Heart left ventricle (tissue), 16 donors: ENCODE results near the gene SEMA3F. TPM values are rescaled to one million over a fixed set of nuclear protein-coding genes. Genes with fewer than 3 reads are reported as not detected.

ENCODE experiments used
- ATAC-seq, 4 donors: fragments of 200-7000 bp; cut with Tn5 transposase; one replicate each; pipeline ENCODE4 v1.9.1; 2020 to 2022; ENCODE audit warnings: moderate library complexity in 4 of 4, mild to moderate bottlenecking in 3 of 4, moderate number of reproducible peaks in 1 of 4
- DNase-seq, 5 donors: peaks; one replicate each; pipeline ENCODE4 v3.0.0-alpha.2; 2020
- H3K27ac ChIP-seq, 12 donors: fragments of 200-600 bp; sonication (generic) in 4 of 12; one replicate each; pipeline versions ENCODE4 v1.5.0 to v1.8.0; 2016 to 2022; ENCODE audit warnings: mild to moderate bottlenecking in 2 of 12
- H3K27me3 ChIP-seq, 9 donors: fragments of 200-600 bp; sonication (generic) in 2 of 9; one replicate each; pipeline versions ENCODE4 v1.5.1 to v1.8.0; 2016 to 2022; ENCODE audit warnings: mild to moderate bottlenecking in 3 of 9
- H3K36me3 ChIP-seq, 9 donors: fragments of 200-600 bp; sonication (generic) in 2 of 9; one replicate each; pipeline versions ENCODE4 v1.5.0 to v1.8.0; 2018 to 2022; ENCODE audit warnings: mild to moderate bottlenecking in 2 of 9
- H3K4me1 ChIP-seq, 12 donors: fragments of 200-600 bp; sonication (generic) in 4 of 12; one replicate each; pipeline versions ENCODE4 v1.5.0 to v1.8.0; 2016 to 2022; ENCODE audit warnings: mild to moderate bottlenecking in 3 of 12
- H3K4me3 ChIP-seq, 12 donors: fragments of 200-600 bp; sonication (generic) in 4 of 12; one replicate each; pipeline versions ENCODE4 v1.5.0 to v1.8.0; 2017 to 2022; ENCODE audit warnings: mild to moderate bottlenecking in 9 of 12, moderate library complexity in 4 of 12
- H3K9me3 ChIP-seq, 12 donors: fragments of 200-600 bp; sonication (generic) in 4 of 12; one replicate each; pipeline versions ENCODE4 v1.5.0 to v1.8.0; 2016 to 2022; ENCODE audit warnings: mild to moderate bottlenecking in 1 of 12
- POLR2A ChIP-seq, 2 donors: fragments of 450-650 bp; IDR thresholded peaks; one replicate each; pipeline ENCODE4 v1.6.1; 2017; ENCODE audit warnings: antibody characterized with exemption in 2 of 2, mild to moderate bottlenecking in 2 of 2, moderate library complexity in 2 of 2
- WGBS, 4 donors: extraction: QIAGEN DNeasy Blood & Tissue Kit in 2 of 4; methylation state at CpG; one replicate each; pipeline versions ENCODE4 v1.1.5 to v1.1.7; 2013 to 2018; 5-methylcytosine and 5-hydroxymethylcytosine counted together
- intact Hi-C, 10 donors: fragments of 100-400 bp; cut with DNase I; formaldehyde crosslinking; loops; one replicate each; pipeline versions ENCODE4 v1.11.1 to v1.14.2; 2022
- long read RNA-seq, 3 donors: library from polyadenylated mRNA; unstranded; transcript quantifications; one replicate each; pipeline ENCODE4 v2.0.0, GENCODE V29; 2020 to 2021
- polyA plus RNA-seq, 2 donors: library from polyadenylated mRNA; stranded (reverse); fragments of 200-250 nt; gene quantifications; one replicate each; pipeline ENCODE4 v1.2.3, GENCODE V29; 2013
- total RNA-seq, 9 donors: library from RNA; depleted of rRNA in 2 of 9; stranded (reverse); fragments of >200 nt in 2 of 9; fragmentation: NEBNext Ultra II Directional in 3 of 9; extraction: Animal tissue kit (Norgen Biotek cat#: 25700) in 3 of 9; gene quantifications; one replicate each; pipeline versions ENCODE4 v1.1.0 to v1.2.4, GENCODE V29; 2016 to 2023
- TF ChIP-seq, protein P1 (sequence below), 12 donors: fragments of 200-600 bp; sonication (generic) in 4 of 12; IDR thresholded peaks; one replicate each; pipeline versions ENCODE4 v1.5.0 to v1.8.0; 2018 to 2022; ENCODE audit warnings: antibody characterized with exemption in 12 of 12, mild to moderate bottlenecking in 5 of 12
- donor health status: ischemic (EF 13 %, LVEDD 7.1; RV severe dilation, severe dysfunction).
- donor health status: healthy with polysubstance abuse.
- donor health status: DM: no; HTN: yes; CAD: no.
- donor health status: DM: no; HTN: no; CAD: no.
- donor health status: ischemic (EF 25% LVEDD 6.9; RV normal size, moderate dysfunction).
- donor health status: ischemic (EF 25% LVEDD 5.7; RV mildly dilated, moderate dysfunction).
- donor health status: healthy.
- donor health status: DM: yes; HTN: yes; CAD: no.
- donor health status: ischemic (EF 35%, LVEDD 5.7; RV mildly dilated, moderate dysfunction).
- donor health status: nonischemic (EF 11% LVEDD 7.7; RV severe dilation, severe dysfunction).
- donor health status: DM: yes; HTN: yes; CAD: no.
- donor health status: PGD.
- donor health status: ischemic (EF 29% LVEDD 5.4; RV normal size, mild dysfunction).
- donor health status: nonischemic (EF 23%, LVEDD 6.1; RV moderate dilation, normal function).

SEMA3F gene
- total RNA-seq (10 to 100 TPM in 6 of 9 donors, 1 to 10 TPM in 3; 6.1 to 94.1 (median 11.3) TPM), polyA plus RNA-seq (10 to 100 TPM in 1 of 2 donors, 1 to 10 TPM in 1; 9.3 to 23.9 TPM)
- long read RNA-seq, donor 1, partial matches to known transcripts, result 3 of 5 reads
- long read RNA-seq, donor 1, other reads (novel, unspliced or antisense), result 1 of 5 reads
- long read RNA-seq, donor 2, partial matches to known transcripts, result 1 of 2 reads
- long read RNA-seq, donor 2, other reads (novel, unspliced or antisense), result 1 of 2 reads
- long read RNA-seq, donor 3, partial matches to known transcripts, result 1 of 6 reads
- long read RNA-seq, donor 3, other reads (novel, unspliced or antisense), result 5 of 6 reads

DNA sequence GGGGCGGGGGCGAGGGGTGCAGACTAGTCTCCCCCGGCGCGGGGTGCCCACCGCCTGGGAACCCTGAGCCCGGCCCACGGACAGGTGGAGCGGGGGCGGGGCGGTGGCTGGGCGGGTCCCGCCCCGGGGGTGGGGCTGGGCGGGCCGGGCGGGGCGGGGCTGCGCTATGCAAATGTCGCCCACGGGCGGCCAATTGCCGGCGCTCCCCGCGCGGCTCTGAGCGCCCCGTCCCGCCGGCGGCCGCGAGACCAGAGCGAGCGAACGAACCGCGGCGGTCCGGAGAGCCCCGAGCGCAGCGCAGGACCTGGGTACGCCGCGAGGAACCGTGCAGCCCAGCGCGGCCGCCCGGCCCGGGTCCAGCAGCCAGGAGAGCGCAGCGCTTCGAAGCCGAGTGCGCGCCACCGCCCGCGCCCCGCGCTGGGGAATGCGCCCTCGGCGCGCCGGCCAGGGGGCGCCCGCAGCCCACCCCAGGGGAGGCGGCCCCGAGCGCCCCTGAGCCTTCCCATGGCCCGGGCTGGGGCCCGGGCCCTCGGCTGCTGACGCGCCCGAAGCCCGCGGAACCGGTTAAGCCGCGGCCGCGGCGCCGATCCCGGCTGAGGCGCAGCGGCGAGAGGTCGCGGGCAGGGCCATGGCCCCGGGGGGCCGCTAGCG lies at the start of gene SEMA3F:
Gene SEMA3F (plus strand): TSS at position 485 of the 651 bp plus-strand sequence. CDS start 4,299 bp downstream, outside the sequence.
- Histone ChIP-seq H3K9me3 (no peaks in the 10 kb centered on the region), H3K36me3 (no peaks in the 10 kb centered on the region), H3K27ac (peak within 1 kb of the TSS; percentile 61 to 92 (median 80)), H3K27me3 (peaks cover 0 to 23% (median 0%) of the 10 kb centered on the region in 9 donors), H3K4me1 (peaks cover 0 to 51% (median 18%) of the 10 kb centered on the region in 12 donors), H3K4me3 (peak within 1 kb of the TSS; percentile 40 to 79 (median 62))
- WGBS, 4 donors, result 0 to 1% (median 1%) methylated on average over 55 to 98 of the region's 98 CpGs
- peak; percentile 55 to 81 (median 67) for DNase-seq
- intact Hi-C loops, result loop anchor here in 4 of 10 donors (1.0 to 2.0 kb wide), 3 partner anchors 34 kb away; no protein-coding TSS in a partner anchor
- TF ChIP-seq, protein P1, sequence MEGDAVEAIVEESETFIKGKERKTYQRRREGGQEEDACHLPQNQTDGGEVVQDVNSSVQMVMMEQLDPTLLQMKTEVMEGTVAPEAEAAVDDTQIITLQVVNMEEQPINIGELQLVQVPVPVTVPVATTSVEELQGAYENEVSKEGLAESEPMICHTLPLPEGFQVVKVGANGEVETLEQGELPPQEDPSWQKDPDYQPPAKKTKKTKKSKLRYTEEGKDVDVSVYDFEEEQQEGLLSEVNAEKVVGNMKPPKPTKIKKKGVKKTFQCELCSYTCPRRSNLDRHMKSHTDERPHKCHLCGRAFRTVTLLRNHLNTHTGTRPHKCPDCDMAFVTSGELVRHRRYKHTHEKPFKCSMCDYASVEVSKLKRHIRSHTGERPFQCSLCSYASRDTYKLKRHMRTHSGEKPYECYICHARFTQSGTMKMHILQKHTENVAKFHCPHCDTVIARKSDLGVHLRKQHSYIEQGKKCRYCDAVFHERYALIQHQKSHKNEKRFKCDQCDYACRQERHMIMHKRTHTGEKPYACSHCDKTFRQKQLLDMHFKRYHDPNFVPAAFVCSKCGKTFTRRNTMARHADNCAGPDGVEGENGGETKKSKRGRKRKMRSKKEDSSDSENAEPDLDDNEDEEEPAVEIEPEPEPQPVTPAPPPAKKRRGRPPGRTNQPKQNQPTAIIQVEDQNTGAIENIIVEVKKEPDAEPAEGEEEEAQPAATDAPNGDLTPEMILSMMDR (IDR thresholded peaks at IDR 0.05), result peak in 8 of 12 donors; percentile 19 to 52 (median 34)
- TF ChIP-seq POLR2A (IDR thresholded peaks at IDR 0.05), result peak in 1 of 2 donors; percentile 76
- ATAC-seq, result peak; percentile 52 to 91 (median 75)

DNA sequence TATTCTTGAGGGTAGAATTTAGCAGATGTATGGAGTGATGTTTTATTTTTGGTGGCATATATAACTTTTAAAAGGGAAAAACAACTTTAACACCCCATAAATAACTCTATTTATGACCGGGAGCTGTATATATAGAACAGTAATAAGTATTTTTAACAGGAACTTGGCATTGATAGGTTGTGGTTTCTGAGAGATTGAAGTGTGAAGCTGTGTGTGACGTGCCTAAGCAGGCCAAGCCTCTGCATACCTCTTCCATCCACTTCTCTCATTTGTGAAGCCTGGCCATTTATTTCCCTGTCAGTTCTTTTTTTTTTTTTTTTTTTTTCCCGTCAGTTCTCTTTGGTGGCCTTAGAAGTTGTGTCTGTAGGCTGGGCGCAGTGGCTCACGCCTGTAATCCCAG lies 43.4 kb upstream of the SEMA3F start:
- intact Hi-C loops, result no loop called here
- peaks cover 0 to 16% (median 0%) of the 10 kb centered on the region in 12 donors for H3K4me1 ChIP-seq
- DNase-seq, result no peak
- ATAC-seq, result peak in 3 of 4 donors; percentile 29 to 58 (median 37)
- TF ChIP-seq POLR2A (IDR thresholded peaks at IDR 0.05), result no peak
- TF ChIP-seq, protein P1 (IDR thresholded peaks at IDR 0.05), result no peak
- WGBS, 4 donors, result 60 to 76% (median 75%) methylated on average over 5 of the region's 5 CpGs
- H3K4me3 ChIP-seq, result no peak overlapping the region
- peaks cover 14 to 100% (median 100%) of the 10 kb centered on the region in 9 donors for H3K36me3 ChIP-seq
- H3K27ac ChIP-seq, result peak overlapping the region in 2 of 12 donors; percentile 9 to 16
- no peaks in the 10 kb centered on the region for H3K9me3 ChIP-seq
- H3K27me3 ChIP-seq, result no peaks in the 10 kb centered on the region

DNA sequence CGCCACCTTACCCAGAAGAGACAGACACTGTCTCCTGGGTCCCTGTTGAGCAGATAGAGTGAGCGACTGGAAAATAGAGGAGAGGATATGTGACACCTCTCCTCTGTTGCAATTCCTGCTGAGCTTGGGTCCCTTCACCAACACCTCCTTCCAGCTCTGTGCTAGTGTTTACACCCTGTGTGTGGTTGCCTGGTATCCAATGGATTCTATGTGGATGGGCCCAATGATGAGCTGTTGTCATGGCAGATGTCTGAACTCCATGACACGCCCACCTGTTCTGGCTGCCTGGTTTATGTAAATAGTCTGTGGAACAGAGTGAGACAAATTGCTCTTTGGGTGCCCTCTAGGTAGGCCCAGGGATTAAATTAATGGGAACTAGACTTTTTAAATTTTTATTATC lies 42.7 kb upstream of the SEMA3F start:
- DNase-seq, result no peak
- 74 to 89% (median 88%) methylated on average over 3 of the region's 3 CpGs for WGBS, 4 donors
- H3K4me3 ChIP-seq, result no peak overlapping the region
- TF ChIP-seq, protein P1 (IDR thresholded peaks at IDR 0.05), result no peak
- TF ChIP-seq POLR2A (IDR thresholded peaks at IDR 0.05), result no peak
- no peaks in the 10 kb centered on the region for H3K9me3 ChIP-seq
- peak overlapping the region in 1 of 12 donors; percentile 14 for H3K27ac ChIP-seq
- peaks cover 0 to 16% (median 0%) of the 10 kb centered on the region in 12 donors for H3K4me1 ChIP-seq
- no peaks in the 10 kb centered on the region for H3K27me3 ChIP-seq
- ATAC-seq, result peak; percentile 73 to 79 (median 78)
- H3K36me3 ChIP-seq, result peaks cover 14 to 100% (median 100%) of the 10 kb centered on the region in 9 donors
- intact Hi-C loops, result no loop called here

DNA sequence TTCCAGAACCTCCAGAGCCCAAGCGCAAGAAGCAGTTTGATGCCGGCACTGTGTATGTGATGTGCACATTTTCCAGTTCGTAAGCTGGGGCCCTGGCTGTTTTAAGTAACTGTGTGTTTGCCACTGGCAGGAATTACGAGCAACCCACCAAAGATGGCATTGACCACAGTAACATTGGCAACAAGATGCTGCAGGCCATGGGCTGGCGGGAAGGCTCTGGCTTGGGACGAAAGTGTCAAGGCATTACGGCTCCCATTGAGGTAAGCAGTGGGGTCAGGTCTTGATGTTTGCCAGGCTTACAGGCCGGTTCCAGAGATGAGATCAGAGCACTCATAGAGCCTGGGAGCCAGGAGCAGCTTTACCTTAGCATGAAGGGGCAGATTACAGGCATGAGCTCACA lies 38.0 kb upstream of the SEMA3F start:
- no peak for DNase-seq
- no peak for ATAC-seq
- H3K27ac ChIP-seq, result no peak overlapping the region
- H3K9me3 ChIP-seq, result no peaks in the 10 kb centered on the region
- no peak overlapping the region for H3K4me3 ChIP-seq
- peaks cover 8 to 94% (median 91%) of the 10 kb centered on the region in 9 donors for H3K36me3 ChIP-seq
- intact Hi-C loops, result no loop called here
- H3K4me1 ChIP-seq, result peaks cover 0 to 14% (median 0%) of the 10 kb centered on the region in 12 donors
- 77 to 90% (median 86%) methylated on average over 8 of the region's 8 CpGs for WGBS, 4 donors
- TF ChIP-seq POLR2A (IDR thresholded peaks at IDR 0.05), result no peak
- TF ChIP-seq, protein P1 (IDR thresholded peaks at IDR 0.05), result no peak
- H3K27me3 ChIP-seq, result no peaks in the 10 kb centered on the region
